Hepatocyte (in vitro differentiated cells): ENCODE data around the gene MRPL20. TPM values are rescaled to one million over a fixed set of nuclear protein-coding genes. Genes with fewer than 3 reads are reported as not detected.

Source experiments
- DNase-seq: peaks from one replicate; pipeline ENCODE4 v3.0.0-alpha.2; 2016; ENCODE audit warnings: low spot score
- H2AFZ ChIP-seq: fragments of 200-600 bp; sonication (generic); 2 replicates; pipeline ENCODE4 v1.6.0; 2016; ENCODE audit warnings: antibody characterized with exemption, mild to moderate bottlenecking
- H3K27ac ChIP-seq: fragments of 200-600 bp; sonication (generic); 2 replicates; pipeline ENCODE4 v1.5.1; 2016; ENCODE audit warnings: mild to moderate bottlenecking
- H3K27me3 ChIP-seq: fragments of 200-600 bp; sonication (generic); 2 replicates; pipeline ENCODE4 v1.6.1; 2016
- H3K36me3 ChIP-seq: fragments of 200-600 bp; sonication (generic); replicated peaks from 2 replicates; pipeline ENCODE4 v1.5.1; 2016; ENCODE audit warnings: low read depth; ENCODE audit not compliant: insufficient read depth
- H3K4me1 ChIP-seq: fragments of 200-600 bp; sonication (generic); 2 replicates; pipeline ENCODE4 v1.5.1; 2016; ENCODE audit warnings: mild to moderate bottlenecking, moderate library complexity; ENCODE audit not compliant: insufficient read depth
- H3K4me2 ChIP-seq: fragments of 200-600 bp; sonication (generic); 2 replicates; pipeline ENCODE4 v1.6.0; 2016
- H3K4me3 ChIP-seq: fragments of 200-600 bp; sonication (generic); 2 replicates; pipeline ENCODE4 v1.5.1; 2016; ENCODE audit warnings: mild to moderate bottlenecking
- H3K79me2 ChIP-seq: fragments of 200-600 bp; sonication (generic); 2 replicates; pipeline ENCODE4 v1.6.0; 2017; ENCODE audit warnings: mild to moderate bottlenecking
- H3K9me2 ChIP-seq: fragments of 200-600 bp; sonication (generic); replicated peaks from 2 replicates; pipeline ENCODE4 v1.6.0; 2017; ENCODE audit warnings: mild to moderate bottlenecking; ENCODE audit not compliant: insufficient read depth
- H3K9me3 ChIP-seq: fragments of 200-600 bp; sonication (generic); 2 replicates; pipeline ENCODE4 v1.5.1; 2016; ENCODE audit warnings: low read depth, mild to moderate bottlenecking
- H4K20me1 ChIP-seq: fragments of 200-600 bp; sonication (generic); 2 replicates; pipeline ENCODE4 v1.6.0; 2016; ENCODE audit warnings: mild to moderate bottlenecking; ENCODE audit not compliant: insufficient read depth, poor library complexity, severe bottlenecking
- CTCF ChIP-seq: fragments of 200-600 bp; sonication (generic); IDR thresholded peaks from 2 replicates; pipeline ENCODE4 v1.5.1; 2016; ENCODE audit warnings: antibody characterized with exemption, mild to moderate bottlenecking; ENCODE audit not compliant: poor library complexity
- EZH2 ChIP-seq: fragments of 200-600 bp; sonication (generic); IDR thresholded peaks from 2 replicates; pipeline ENCODE4 v1.6.1; 2016; ENCODE audit warnings: antibody characterized with exemption, mild to moderate bottlenecking, borderline replicate concordance
- EZH2phosphoT487 ChIP-seq: fragments of 200-600 bp; sonication (generic); IDR thresholded peaks from one replicate; pipeline ENCODE4 v1.6.1; 2018; ENCODE audit warnings: antibody characterized with exemption, mild to moderate bottlenecking, low read depth, moderate library complexity; ENCODE audit not compliant: unreplicated experiment, severe bottlenecking
- WGBS: methylation state at CpG from one replicate; pipeline ENCODE4 v1.1.6; 2016; ENCODE audit warnings: low lambda C conversion rate; ENCODE audit errors: missing lambda C conversion rate; 5-methylcytosine and 5-hydroxymethylcytosine counted together
- polyA plus RNA-seq: library from polyadenylated mRNA; unstranded; fragments of >200 nt; fragmentation: Nextera tagmentation; extraction: Ambion mirVana; gene quantifications from 2 replicates; pipeline ENCODE4 v1.2.1, GENCODE V29; 2016
- total RNA-seq: library from RNA; depleted of rRNA; stranded (reverse); fragments of >200 nt; gene quantifications from 2 replicates; pipeline ENCODE4 v1.2.3, GENCODE V29; 2014

Gene MRPL20
- total and polyA plus RNA-seq, 2 experiments from 2014 or later, result 107 to 193 TPM

- Histone ChIP-seq H3K27me3 (no peaks in the 10 kb centered on the region), H3K4me2 (peak overlapping the region; percentile 92), H4K20me1 (no peaks in the 10 kb centered on the region), H3K79me2 (peaks cover 72% of the 10 kb centered on the region), H3K4me3 (no peak overlapping the region), H3K9me2 (no peaks in the 10 kb centered on the region), H3K36me3 (no peaks in the 10 kb centered on the region), H3K4me1 (peaks cover 34% of the 10 kb centered on the region), H3K9me3 (no peaks in the 10 kb centered on the region), H2AFZ (no peak overlapping the region), H3K27ac (peak overlapping the region; percentile 33)
- DNase-seq, result no peak
- TF ChIP-seq EZH2 (no peak), EZH2phosphoT487 (no peak), CTCF (no peak)
- 96% methylated on average over 7 of the region's 7 CpGs for WGBS
Observed at GRCh38 chr1:1401457-1402010, 5.6 kb downstream of the MRPL20 start.

GRCh38 chr1:1400576-1401456, 6.3 kb downstream of the MRPL20 start:
- H3K36me3 ChIP-seq, result no peaks in the 10 kb centered on the region
- H3K9me2 ChIP-seq, result no peaks in the 10 kb centered on the region
- H3K27ac ChIP-seq, result peak overlapping the region; percentile 83
- H2AFZ ChIP-seq, result no peak overlapping the region
- no peaks in the 10 kb centered on the region for H4K20me1 ChIP-seq
- H3K9me3 ChIP-seq, result no peaks in the 10 kb centered on the region
- TF ChIP-seq EZH2 (no peak), CTCF (no peak), EZH2phosphoT487 (no peak)
- no peaks in the 10 kb centered on the region for H3K27me3 ChIP-seq
- peak; percentile 38 for DNase-seq
- WGBS, result 88% methylated on average over 22 of the region's 22 CpGs
- peak overlapping the region; percentile 92 for H3K4me2 ChIP-seq
- H3K4me3 ChIP-seq, result peak overlapping the region; percentile 48
- H3K4me1 ChIP-seq, result peaks cover 28% of the 10 kb centered on the region
- H3K79me2 ChIP-seq, result peaks cover 69% of the 10 kb centered on the region

GRCh38 chr1:1399872-1400575, 7.1 kb downstream of the MRPL20 start:
- peak overlapping the region; percentile 83 for H3K27ac ChIP-seq
- DNase-seq, result no peak
- whole genome bisulfite sequencing, result 9% methylated on average over 31 of the region's 34 CpGs
- H2AFZ ChIP-seq, result peak overlapping the region; percentile 15
- H3K9me3 ChIP-seq, result no peaks in the 10 kb centered on the region
- no peaks in the 10 kb centered on the region for H3K27me3 ChIP-seq
- no peaks in the 10 kb centered on the region for H3K36me3 ChIP-seq
- peaks cover 69% of the 10 kb centered on the region for H3K79me2 ChIP-seq
- peaks cover 26% of the 10 kb centered on the region for H3K4me1 ChIP-seq
- H3K4me3 ChIP-seq, result peak overlapping the region; percentile 48
- H3K9me2 ChIP-seq, result no peaks in the 10 kb centered on the region
- no peaks in the 10 kb centered on the region for H4K20me1 ChIP-seq
- H3K4me2 ChIP-seq, result peak overlapping the region; percentile 92
- TF ChIP-seq CTCF (no peak), EZH2phosphoT487 (no peak), EZH2 (no peak)
